Keratinocyte (primary cell): Measurements from ENCODE around the gene PIGL.

ENCODE experiments used
- EZH2 ChIP-seq: IDR thresholded peaks from one replicate; pipeline ENCODE4 v1.6.1; 2012; ENCODE audit warnings: inconsistent platforms, mild to moderate bottlenecking, low read length, moderate library complexity
- TF ChIP-seq, protein P1 (sequence below), 3 experiments: IDR thresholded peaks in 1 of 3; conservative IDR thresholded peaks in 1 of 3; optimal IDR thresholded peaks in 1 of 3; 2 replicates in 2 of 3; 3 replicates in 1 of 3; pipeline versions ENCODE3 to v1.5.1; 2011; ENCODE audit warnings: low read length in 3 of 3, mild to moderate bottlenecking in 3 of 3, moderate library complexity in 2 of 3, control low read depth in 1 of 3, inconsistent platforms in 1 of 3; ENCODE audit not compliant: insufficient read depth in 2 of 3; ENCODE audit errors: extremely low read depth in 1 of 3

DNA sequence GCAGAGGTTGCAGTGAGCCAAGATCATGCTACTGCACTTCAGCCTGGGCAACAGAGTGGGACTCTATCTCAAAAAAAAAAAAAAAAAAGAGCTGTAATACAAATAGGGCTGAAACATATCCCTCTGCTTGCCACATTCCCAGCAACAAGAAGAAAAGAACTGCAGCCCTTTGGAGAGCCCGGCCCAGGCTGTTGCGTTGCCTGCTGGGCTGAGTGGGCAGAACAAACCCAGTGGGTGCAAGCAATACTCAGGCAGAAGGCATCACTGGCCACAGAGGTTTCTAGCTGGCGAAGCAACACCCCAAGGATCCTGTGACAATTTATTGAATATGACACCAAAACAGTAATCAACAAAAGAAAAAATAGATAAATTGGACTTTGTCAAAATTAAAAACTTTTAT lies 44.0 kb downstream of the PIGL start:
- TF ChIP-seq, protein P1, sequence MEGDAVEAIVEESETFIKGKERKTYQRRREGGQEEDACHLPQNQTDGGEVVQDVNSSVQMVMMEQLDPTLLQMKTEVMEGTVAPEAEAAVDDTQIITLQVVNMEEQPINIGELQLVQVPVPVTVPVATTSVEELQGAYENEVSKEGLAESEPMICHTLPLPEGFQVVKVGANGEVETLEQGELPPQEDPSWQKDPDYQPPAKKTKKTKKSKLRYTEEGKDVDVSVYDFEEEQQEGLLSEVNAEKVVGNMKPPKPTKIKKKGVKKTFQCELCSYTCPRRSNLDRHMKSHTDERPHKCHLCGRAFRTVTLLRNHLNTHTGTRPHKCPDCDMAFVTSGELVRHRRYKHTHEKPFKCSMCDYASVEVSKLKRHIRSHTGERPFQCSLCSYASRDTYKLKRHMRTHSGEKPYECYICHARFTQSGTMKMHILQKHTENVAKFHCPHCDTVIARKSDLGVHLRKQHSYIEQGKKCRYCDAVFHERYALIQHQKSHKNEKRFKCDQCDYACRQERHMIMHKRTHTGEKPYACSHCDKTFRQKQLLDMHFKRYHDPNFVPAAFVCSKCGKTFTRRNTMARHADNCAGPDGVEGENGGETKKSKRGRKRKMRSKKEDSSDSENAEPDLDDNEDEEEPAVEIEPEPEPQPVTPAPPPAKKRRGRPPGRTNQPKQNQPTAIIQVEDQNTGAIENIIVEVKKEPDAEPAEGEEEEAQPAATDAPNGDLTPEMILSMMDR (optimal IDR thresholded peaks at IDR 0.05 in 1 of 3, IDR thresholded peaks at IDR 0.05 in 1 of 3, conservative IDR thresholded peaks at IDR 0.05 in 1 of 3; ENCODE audit: extremely low read depth in 1 of 3, insufficient read depth in 2 of 3, low read length in 3 of 3) = no peak
- no peak for TF ChIP-seq EZH2
